ENCODE data around the gene TBL2.

GRCh38 chr7:73519867-73520672 lies 58.3 kb downstream of the TBL2 start:
- TF ChIP-seq CTCF (IDR thresholded peaks at IDR 0.05) (no peak), POLR2A (IDR thresholded peaks at IDR 0.05; ENCODE audit: low read depth) (no peak), EP300 (IDR thresholded peaks at IDR 0.05) (no peak)
